Esophagus muscularis mucosa (tissue), 4 donors: ENCODE results near the gene PGAP1. TPM values are rescaled to one million over a fixed set of nuclear protein-coding genes. Genes with fewer than 3 reads are reported as not detected.

Experiments used
- DNase-seq: peaks from one replicate; pipeline ENCODE4 v3.0.0-alpha.2; 2017; ENCODE audit errors: extremely low spot score
- H3K27ac ChIP-seq, 4 donors: fragments of 200-600 bp; sonication (generic); replicated peaks in 1 of 4; 1 replicate in 3 of 4; 2 replicates in 1 of 4; pipeline ENCODE4 v1.5.1; 2016 to 2019; ENCODE audit warnings: mild to moderate bottlenecking in 1 of 4
- H3K27me3 ChIP-seq, 4 donors: fragments of 200-600 bp; sonication (generic); one replicate each; pipeline versions ENCODE4 v1.5.1 to v1.6.0; 2016 to 2019
- H3K36me3 ChIP-seq, 4 donors: fragments of 200-600 bp; sonication (generic); one replicate each; pipeline ENCODE4 v1.5.1; 2016 to 2019
- H3K4me1 ChIP-seq, 4 donors: fragments of 200-600 bp; sonication (generic); one replicate each; pipeline ENCODE4 v1.5.1; 2016 to 2019
- H3K4me3 ChIP-seq, 4 donors: fragments of 200-600 bp; sonication (generic); 1 replicate in 2 of 4; 2 replicates in 2 of 4; pipeline ENCODE4 v1.5.1; 2016 to 2019; ENCODE audit warnings: mild to moderate bottlenecking in 4 of 4, moderate library complexity in 1 of 4
- H3K9me3 ChIP-seq, 4 donors: fragments of 200-600 bp; sonication (generic); 1 replicate in 3 of 4; 2 replicates in 1 of 4; pipeline ENCODE4 v1.5.1; 2016 to 2019
- CTCF ChIP-seq, 3 experiments: fragments of 200-600 bp in 2 of 3; fragments of 450-650 bp in 1 of 3; sonication (generic) in 2 of 3; IDR thresholded peaks; one replicate each; pipeline ENCODE4 v1.5.1; 2017 to 2019; ENCODE audit warnings: antibody characterized with exemption in 3 of 3, mild to moderate bottlenecking in 2 of 3, moderate library complexity in 1 of 3
- EP300 ChIP-seq: sonication (generic); formaldehyde crosslinking; IDR thresholded peaks from one replicate; pipeline ENCODE4 v1.6.1; 2017; ENCODE audit warnings: antibody characterized with exemption
- POLR2A ChIP-seq: fragments of 450-650 bp; IDR thresholded peaks from one replicate; pipeline ENCODE4 v1.6.1; 2017; ENCODE audit warnings: antibody characterized with exemption, moderate library complexity, mild to moderate bottlenecking, low read depth
- POLR2AphosphoS5 ChIP-seq, 2 donors: sonication (generic); formaldehyde crosslinking; IDR thresholded peaks; one replicate each; pipeline ENCODE4 v1.6.1; 2017; ENCODE audit warnings: antibody characterized with exemption in 2 of 2
- WGBS: methylation state at CpG from one replicate; pipeline ENCODE4 v1.1.5; 2018; 5-methylcytosine and 5-hydroxymethylcytosine counted together
- intact Hi-C: fragments of 100-400 bp; cut with DNase I; formaldehyde crosslinking; loops from one replicate; pipeline ENCODE4 v1.15.1; 2023
- small RNA-seq, 3 donors: library from RNA; depleted of rRNA; stranded (forward); fragments of <200 nt; gene quantifications; one replicate each; pipeline ENCODE3, GENCODE V24; 2016
- total RNA-seq, 4 donors: library from RNA; depleted of rRNA; stranded (reverse); fragments of >200 nt; gene quantifications; one replicate each; pipeline versions ENCODE4 v1.1.0 to v1.2.1, GENCODE V29; 2016

PGAP1 gene
- total RNA-seq, 4 donors from 2014 or later = 3.7 to 7.5 (median 5.6) TPM

GRCh38 chr2:196801674-196802261 is 124.7 kb downstream of the PGAP1 start:
- 35% methylated on average over 2 of the region's 2 CpGs for WGBS
- DNase-seq = no peak
- H3K27me3 ChIP-seq = peaks cover 0 to 17% (median 0%) of the 10 kb centered on the region in 4 donors
- TF ChIP-seq POLR2A (no peak), EP300 (no peak), CTCF (IDR thresholded peaks at IDR 0.05) (no peak), POLR2AphosphoS5 (IDR thresholded peaks at IDR 0.05) (no peak)
- peaks cover 14 to 31% (median 23%) of the 10 kb centered on the region in 4 donors for H3K4me1 ChIP-seq
- intact Hi-C loops = no loop called here
- H3K27ac ChIP-seq = no peak overlapping the region
- peaks cover 0 to 10% (median 5%) of the 10 kb centered on the region in 4 donors for H3K36me3 ChIP-seq
- no peak overlapping the region for H3K4me3 ChIP-seq
- no peaks in the 10 kb centered on the region for H3K9me3 ChIP-seq

- H3K27ac ChIP-seq = peak overlapping the region; percentile 78 to 80 (median 79)
- peaks cover 0 to 17% (median 0%) of the 10 kb centered on the region in 4 donors for H3K27me3 ChIP-seq
- TF ChIP-seq EP300 (no peak), CTCF (IDR thresholded peaks at IDR 0.05) (no peak), POLR2AphosphoS5 (IDR thresholded peaks at IDR 0.05) (no peak), POLR2A (no peak)
- peaks cover 8 to 35% (median 26%) of the 10 kb centered on the region in 4 donors for H3K36me3 ChIP-seq
- H3K9me3 ChIP-seq = no peaks in the 10 kb centered on the region
- 9% methylated on average over 10 of the region's 10 CpGs for WGBS
- peaks cover 14 to 39% (median 30%) of the 10 kb centered on the region in 4 donors for H3K4me1 ChIP-seq
- peak overlapping the region; percentile 63 to 79 (median 70) for H3K4me3 ChIP-seq
- intact Hi-C loops = loop anchor here (10.0 kb wide), 1 partner anchor 126 kb away; the partner anchor contains the start of gene PGAP1
- DNase-seq = no peak
These were observed 127.5 kb downstream of the PGAP1 start for GRCh38 chr2:196798980-196799379.

GRCh38 chr2:196792865-196793264 is 133.6 kb downstream of the PGAP1 start:
- H3K4me3 ChIP-seq = no peak overlapping the region
- H3K27me3 ChIP-seq = no peaks in the 10 kb centered on the region
- H3K36me3 ChIP-seq = peaks cover 31 to 96% (median 85%) of the 10 kb centered on the region in 4 donors
- H3K9me3 ChIP-seq = no peaks in the 10 kb centered on the region
- no peak for DNase-seq
- no peak for TF ChIP-seq EP300
- no peak for TF ChIP-seq POLR2A
- TF ChIP-seq POLR2AphosphoS5 (IDR thresholded peaks at IDR 0.05) = no peak
- no peak for TF ChIP-seq CTCF (IDR thresholded peaks at IDR 0.05)
- intact Hi-C loops = loop anchor here (10.0 kb wide), 1 partner anchor 132 kb away; the partner anchor contains the start of gene PGAP1
- H3K27ac ChIP-seq = no peak overlapping the region
- 96% methylated on average over 3 of the region's 3 CpGs for WGBS
- H3K4me1 ChIP-seq = peaks cover 0 to 19% (median 15%) of the 10 kb centered on the region in 4 donors

- 94% methylated on average over 4 of the region's 4 CpGs for WGBS
- Histone ChIP-seq H3K27me3 (no peaks in the 10 kb centered on the region), H3K9me3 (no peaks in the 10 kb centered on the region), H3K36me3 (peaks cover 50 to 96% (median 83%) of the 10 kb centered on the region in 4 donors), H3K4me3 (no peak overlapping the region), H3K27ac (no peak overlapping the region), H3K4me1 (no peaks in the 10 kb centered on the region)
- no peak for DNase-seq
- no peak for TF ChIP-seq EP300
- TF ChIP-seq CTCF (IDR thresholded peaks at IDR 0.05) = no peak
- no peak for TF ChIP-seq POLR2A
- TF ChIP-seq POLR2AphosphoS5 (IDR thresholded peaks at IDR 0.05) = no peak
- intact Hi-C loops = no loop called here
These were observed 142.9 kb downstream of the PGAP1 start for GRCh38 chr2:196783431-196784094.

Small RNAs within 50 kb of the gene (small RNA-seq; reads per million reads assigned to genes)
- gene AC012486.1 = 0 reads per million in 3 donors

Other genes starting within 250 kb of the PGAP1 start
- 10 to 100 TPM; 14.2 to 24.5 (median 15.6) TPM for gene GTF3C3, start 127.0 kb downstream of the PGAP1 start, total RNA-seq
- not detected for gene C2orf66, start 117.4 kb downstream of the PGAP1 start, total RNA-seq